WERI-Rb-1 (cell line): ENCODE data around the gene TMEM185A.

Source experiments
- DNase-seq: peaks from one replicate; pipeline ENCODE4 v3.0.0-alpha.2; 2020
- H3K27ac ChIP-seq: fragments of 250-450 bp; sonication (Bioruptor Pico); 2 replicates; pipeline ENCODE4 v1.5.1; 2020; ENCODE audit warnings: mild to moderate bottlenecking, moderate library complexity
- H3K27me3 ChIP-seq: fragments of 250-450 bp; sonication (Bioruptor Pico); 2 replicates; pipeline ENCODE4 v1.5.1; 2021; ENCODE audit warnings: mild to moderate bottlenecking, low read depth, moderate library complexity; ENCODE audit not compliant: insufficient read depth, severe bottlenecking
- H3K36me3 ChIP-seq: fragments of 250-450 bp; sonication (Bioruptor Pico); 2 replicates; pipeline ENCODE4 v1.5.1; 2020; ENCODE audit warnings: mild to moderate bottlenecking, moderate library complexity
- H3K4me3 ChIP-seq: 2 replicates; pipeline ENCODE4 v1.5.1; 2011; ENCODE audit warnings: low read depth, mild to moderate bottlenecking, control low read depth, low read length
- H3K9me3 ChIP-seq: fragments of 250-450 bp; sonication (Bioruptor Pico); 2 replicates; pipeline ENCODE4 v1.5.1; 2021; ENCODE audit warnings: mild to moderate bottlenecking, moderate library complexity; ENCODE audit not compliant: severe bottlenecking
- CTCF ChIP-seq: IDR thresholded peaks from 2 replicates; pipeline ENCODE4 v1.5.1; 2011; ENCODE audit warnings: low read depth, mild to moderate bottlenecking, control low read depth, inconsistent platforms, low read length

Gene TMEM185A

GRCh38 chrX:149650162-149650561 lies 18.6 kb upstream of the TMEM185A start:
- Histone ChIP-seq H3K9me3 (no peaks in the 10 kb centered on the region), H3K4me3 (no peak overlapping the region), H3K27me3 (peaks cover 26% of the 10 kb centered on the region), H3K36me3 (no peaks in the 10 kb centered on the region), H3K27ac (no peak overlapping the region)
- no peak for TF ChIP-seq CTCF
- no peak for DNase-seq

- peaks cover 29% of the 10 kb centered on the region for H3K27me3 ChIP-seq
- H3K27ac ChIP-seq: no peak overlapping the region
- no peaks in the 10 kb centered on the region for H3K36me3 ChIP-seq
- 0 out of 2 replicates have a peak, but pooled peaks have one; percentile 22 for TF ChIP-seq CTCF
- no peak for DNase-seq
- no peak overlapping the region for H3K4me3 ChIP-seq
- no peaks in the 10 kb centered on the region for H3K9me3 ChIP-seq
These were observed 17.3 kb upstream of the TMEM185A start for GRCh38 chrX:149648932-149649331.

GRCh38 chrX:149647505-149647904 lies 15.9 kb upstream of the TMEM185A start:
- no peak overlapping the region for H3K4me3 ChIP-seq
- no peak for TF ChIP-seq CTCF
- no peaks in the 10 kb centered on the region for H3K9me3 ChIP-seq
- peaks cover 29% of the 10 kb centered on the region for H3K27me3 ChIP-seq
- DNase-seq: no peak
- no peak overlapping the region for H3K27ac ChIP-seq
- H3K36me3 ChIP-seq: no peaks in the 10 kb centered on the region

- Histone ChIP-seq H3K36me3 (no peaks in the 10 kb centered on the region), H3K4me3 (no peak overlapping the region), H3K27ac (no peak overlapping the region), H3K9me3 (no peaks in the 10 kb centered on the region), H3K27me3 (peaks cover 29% of the 10 kb centered on the region)
- no peak for DNase-seq
- TF ChIP-seq CTCF: no peak
These were observed 11.9 kb upstream of the TMEM185A start for GRCh38 chrX:149643496-149643895.

- no peaks in the 10 kb centered on the region for H3K9me3 ChIP-seq
- H3K36me3 ChIP-seq: no peaks in the 10 kb centered on the region
- peaks cover 33% of the 10 kb centered on the region for H3K27me3 ChIP-seq
- no peak for DNase-seq
- no peak overlapping the region for H3K4me3 ChIP-seq
- TF ChIP-seq CTCF: no peak
- no peak overlapping the region for H3K27ac ChIP-seq
These were observed 10.2 kb upstream of the TMEM185A start for GRCh38 chrX:149641835-149642234.

- Histone ChIP-seq H3K4me3 (no peak overlapping the region), H3K27me3 (peaks cover 29% of the 10 kb centered on the region)
- DNase-seq: no peak
These were observed 9.8 kb upstream of the TMEM185A start for GRCh38 chrX:149641432-149641831.

More at GRCh38 chrX:149641432-149641831, 9.8 kb upstream of the TMEM185A start:
- Histone ChIP-seq H3K9me3 (no peaks in the 10 kb centered on the region), H3K27ac (no peak overlapping the region), H3K36me3 (no peaks in the 10 kb centered on the region)
- no peak for TF ChIP-seq CTCF
